NB4 (cell line): ENCODE results near the gene KRT2.

ENCODE experiments used
- MYC ChIP-seq: IDR thresholded peaks from 2 replicates; pipeline ENCODE4 v1.6.1; 2011; ENCODE audit warnings: low read depth, low read length
- POLR2A ChIP-seq: IDR thresholded peaks from 2 replicates; pipeline ENCODE4 v1.6.1; 2011; ENCODE audit warnings: mild to moderate bottlenecking; ENCODE audit not compliant: insufficient read length; ENCODE audit errors: extremely low read depth
- TF ChIP-seq, protein P1 (sequence below): IDR thresholded peaks from one replicate; pipeline ENCODE4 v1.5.1; 2012; ENCODE audit warnings: low read depth, low read length
- TF ChIP-seq, protein P2 (sequence below): IDR thresholded peaks from 2 replicates; pipeline ENCODE4 v1.6.1; 2011; ENCODE audit warnings: low read depth, low read length

DNA sequence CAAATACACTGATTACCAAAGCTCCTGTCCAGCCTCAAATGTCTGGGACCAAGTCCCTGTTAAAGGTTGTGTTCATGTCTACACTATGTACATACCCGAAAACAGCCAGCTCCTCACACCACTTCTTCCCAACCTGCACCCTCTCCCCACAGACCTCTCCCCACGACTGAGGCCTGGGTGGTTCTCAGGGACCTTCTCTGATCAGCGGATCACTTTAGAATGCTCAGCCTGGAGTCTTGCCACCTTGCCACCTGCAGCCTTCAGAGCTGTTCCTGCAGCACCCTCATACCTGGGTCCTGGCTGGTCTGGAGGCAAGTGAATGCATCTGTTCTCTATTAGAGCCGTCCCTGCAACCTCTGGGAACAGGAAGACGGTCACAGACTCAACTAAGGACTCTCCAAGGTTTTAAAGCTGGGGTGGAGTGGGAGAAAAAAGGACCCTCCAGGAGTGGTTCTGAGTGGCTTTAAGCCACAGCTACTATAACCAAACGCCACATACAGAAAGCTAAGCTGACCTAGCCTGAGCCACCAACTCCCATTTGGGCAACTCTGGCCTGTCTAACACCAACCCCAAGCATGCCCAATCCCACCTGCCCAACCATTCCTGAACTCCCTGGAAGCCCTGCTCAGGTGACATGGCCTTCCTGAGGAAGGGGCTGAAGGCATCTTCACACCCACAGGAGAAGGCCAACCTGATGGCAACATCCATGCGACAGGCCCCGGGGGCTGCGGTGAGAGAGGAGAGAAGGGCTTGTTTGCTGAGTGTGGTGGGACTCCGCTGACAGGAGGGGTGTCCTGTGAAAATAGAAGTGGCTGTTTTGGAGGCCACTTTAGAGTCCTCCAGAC, 8.6 kb downstream of the KRT2 start:
- TF ChIP-seq, protein P1, sequence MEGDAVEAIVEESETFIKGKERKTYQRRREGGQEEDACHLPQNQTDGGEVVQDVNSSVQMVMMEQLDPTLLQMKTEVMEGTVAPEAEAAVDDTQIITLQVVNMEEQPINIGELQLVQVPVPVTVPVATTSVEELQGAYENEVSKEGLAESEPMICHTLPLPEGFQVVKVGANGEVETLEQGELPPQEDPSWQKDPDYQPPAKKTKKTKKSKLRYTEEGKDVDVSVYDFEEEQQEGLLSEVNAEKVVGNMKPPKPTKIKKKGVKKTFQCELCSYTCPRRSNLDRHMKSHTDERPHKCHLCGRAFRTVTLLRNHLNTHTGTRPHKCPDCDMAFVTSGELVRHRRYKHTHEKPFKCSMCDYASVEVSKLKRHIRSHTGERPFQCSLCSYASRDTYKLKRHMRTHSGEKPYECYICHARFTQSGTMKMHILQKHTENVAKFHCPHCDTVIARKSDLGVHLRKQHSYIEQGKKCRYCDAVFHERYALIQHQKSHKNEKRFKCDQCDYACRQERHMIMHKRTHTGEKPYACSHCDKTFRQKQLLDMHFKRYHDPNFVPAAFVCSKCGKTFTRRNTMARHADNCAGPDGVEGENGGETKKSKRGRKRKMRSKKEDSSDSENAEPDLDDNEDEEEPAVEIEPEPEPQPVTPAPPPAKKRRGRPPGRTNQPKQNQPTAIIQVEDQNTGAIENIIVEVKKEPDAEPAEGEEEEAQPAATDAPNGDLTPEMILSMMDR = no peak
- TF ChIP-seq POLR2A (no peak), MYC (no peak)
- TF ChIP-seq, protein P2, sequence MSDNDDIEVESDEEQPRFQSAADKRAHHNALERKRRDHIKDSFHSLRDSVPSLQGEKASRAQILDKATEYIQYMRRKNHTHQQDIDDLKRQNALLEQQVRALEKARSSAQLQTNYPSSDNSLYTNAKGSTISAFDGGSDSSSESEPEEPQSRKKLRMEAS = no peak
